Epithelial cell of esophagus (primary cell): ENCODE data around the gene PPP5C.

ENCODE experiments used
- DNase-seq: peaks from one replicate; pipeline ENCODE4 v3.0.0; 2010; ENCODE audit warnings: low read depth
- H3K4me3 ChIP-seq: 2 replicates; pipeline ENCODE4 v1.5.1; 2011; ENCODE audit warnings: mild to moderate bottlenecking, low read length, control low read depth
- CTCF ChIP-seq: IDR thresholded peaks from 2 replicates; pipeline ENCODE4 v1.5.1; 2011; ENCODE audit warnings: low read depth, mild to moderate bottlenecking, low read length, control low read depth, inconsistent platforms; ENCODE audit not compliant: insufficient read depth; ENCODE audit errors: missing control alignments

Gene PPP5C

DNA sequence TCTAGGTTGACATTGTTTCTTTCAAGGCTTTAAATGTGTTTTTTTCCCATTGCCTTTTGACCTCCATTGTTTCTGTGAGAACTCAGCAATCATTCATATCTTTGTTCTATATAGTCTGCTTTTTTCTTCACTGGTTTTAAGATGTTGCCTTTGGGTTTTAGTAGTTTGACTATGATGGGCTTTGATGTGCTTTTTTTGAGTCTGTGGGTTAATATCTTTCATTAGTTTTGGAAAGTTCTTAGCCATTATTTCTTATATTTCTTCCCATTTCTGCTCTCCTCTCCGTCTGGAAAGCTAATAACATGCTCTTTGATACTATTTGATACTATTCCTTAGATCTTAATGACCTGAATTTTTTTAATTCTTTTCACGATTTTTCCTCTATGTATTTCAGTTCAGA lies 33.8 kb downstream of the PPP5C start:
- DNase-seq: no peak
- TF ChIP-seq CTCF: no peak

DNA sequence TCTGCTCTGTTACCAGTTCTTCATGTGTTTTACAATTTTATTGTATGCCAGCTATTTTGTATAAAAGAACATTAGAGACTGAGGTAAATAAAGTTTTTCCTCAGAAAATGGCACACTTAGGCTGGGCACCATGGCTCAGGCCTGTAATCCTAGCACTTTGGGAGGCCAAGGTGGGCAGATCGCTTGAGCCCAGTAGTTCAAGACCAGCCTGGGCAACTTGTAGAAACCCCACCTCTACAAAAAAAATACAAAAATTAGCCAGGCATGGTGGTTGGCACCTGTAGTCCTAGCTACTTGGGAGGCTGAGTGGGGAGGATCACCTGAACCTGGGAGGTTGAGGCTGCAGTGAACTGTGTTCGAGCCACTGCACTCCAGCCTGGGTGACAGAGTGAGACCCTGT lies 34.5 kb downstream of the PPP5C start:
- TF ChIP-seq CTCF: no peak
- H3K4me3 ChIP-seq: no peak overlapping the region
- no peak for DNase-seq

More for the DNA sequence above, 33.8 kb downstream of the PPP5C start:
- H3K4me3 ChIP-seq: no peak overlapping the region

DNA sequence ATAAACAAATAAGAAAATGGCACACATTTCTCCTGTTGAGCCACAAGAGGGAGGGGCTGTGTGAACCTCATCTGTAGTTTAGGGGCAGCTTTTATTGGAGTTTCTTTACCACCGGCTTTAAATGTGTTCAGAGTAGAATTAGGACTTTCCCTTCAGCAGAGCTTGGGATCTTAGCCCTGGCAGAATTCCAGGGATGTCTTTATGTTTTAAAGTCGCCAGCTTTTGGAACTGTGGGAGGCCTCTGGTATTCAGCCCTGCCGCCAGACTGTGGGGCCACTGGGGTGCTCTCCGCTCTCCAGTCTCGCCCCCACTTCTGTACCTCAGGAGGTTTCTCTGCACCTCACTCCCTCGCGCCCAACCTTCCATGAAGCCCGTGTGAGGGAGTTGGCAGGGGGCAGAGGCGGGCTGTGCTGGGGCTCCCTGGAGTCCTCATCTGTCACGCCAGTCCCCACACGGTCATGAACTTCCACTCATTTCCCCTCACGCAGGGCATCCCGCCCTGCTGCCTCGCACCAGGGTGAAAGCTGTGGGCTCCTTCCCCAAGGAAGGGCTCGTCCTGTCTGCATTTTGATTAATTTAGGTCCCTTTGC lies 35.0 kb downstream of the PPP5C start:
- no peak overlapping the region for H3K4me3 ChIP-seq
- no peak for DNase-seq
- no peak for TF ChIP-seq CTCF

GRCh38 chr19:46383171-46383815 lies 36.4 kb downstream of the PPP5C start:
- no peak for DNase-seq
- no peak for TF ChIP-seq CTCF
- H3K4me3 ChIP-seq: no peak overlapping the region

GRCh38 chr19:46383846-46384245 lies 37.0 kb downstream of the PPP5C start:
- DNase-seq: no peak
- no peak for TF ChIP-seq CTCF
- no peak overlapping the region for H3K4me3 ChIP-seq

- TF ChIP-seq CTCF: no peak
- H3K4me3 ChIP-seq: no peak overlapping the region
- DNase-seq: no peak
Measured at GRCh38 chr19:46384396-46384795, 37.5 kb downstream of the PPP5C start.

- no peak overlapping the region for H3K4me3 ChIP-seq
- no peak for TF ChIP-seq CTCF
- DNase-seq: no peak
Measured at GRCh38 chr19:46385636-46386035, 38.7 kb downstream of the PPP5C start.
